Activated effector memory CD4-positive, alpha-beta T cell treated with Interleukin-2 at 50 U/mL for 16 hours (primary cell): ENCODE results near the gene PCDH9.
"Not testable (repeated sequence)": the region's sequence is repeated elsewhere in the genome, so short reads cannot be mapped to it uniquely, and the experiment has no call there.

Source experiments
- DNase-seq: peaks from one replicate; pipeline ENCODE4 v3.0.0-alpha.2; 2020

Gene PCDH9

GRCh38 chr13:67123165-67123564 is 107.0 kb downstream of the PCDH9 start:
- DNase-seq: no peak

DNA sequence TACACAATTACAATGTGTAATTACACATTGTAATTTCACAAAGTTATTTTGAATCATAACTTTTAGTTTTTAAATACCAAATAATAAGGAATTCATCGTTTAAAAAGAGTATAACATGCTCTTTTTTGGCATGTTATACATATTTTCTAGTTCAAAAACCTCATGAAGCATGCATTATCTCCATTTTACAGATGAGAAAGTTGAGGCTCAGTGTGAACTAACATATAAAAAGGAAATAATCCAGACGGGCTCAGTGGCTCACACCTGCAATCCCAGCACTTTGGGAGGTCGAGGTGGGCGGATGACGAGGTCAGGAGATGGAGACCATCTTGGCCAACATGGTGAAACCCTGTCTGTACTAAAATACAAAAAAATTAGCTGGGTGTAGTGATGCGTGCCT is 107.9 kb downstream of the PCDH9 start:
- no peak for DNase-seq

DNA sequence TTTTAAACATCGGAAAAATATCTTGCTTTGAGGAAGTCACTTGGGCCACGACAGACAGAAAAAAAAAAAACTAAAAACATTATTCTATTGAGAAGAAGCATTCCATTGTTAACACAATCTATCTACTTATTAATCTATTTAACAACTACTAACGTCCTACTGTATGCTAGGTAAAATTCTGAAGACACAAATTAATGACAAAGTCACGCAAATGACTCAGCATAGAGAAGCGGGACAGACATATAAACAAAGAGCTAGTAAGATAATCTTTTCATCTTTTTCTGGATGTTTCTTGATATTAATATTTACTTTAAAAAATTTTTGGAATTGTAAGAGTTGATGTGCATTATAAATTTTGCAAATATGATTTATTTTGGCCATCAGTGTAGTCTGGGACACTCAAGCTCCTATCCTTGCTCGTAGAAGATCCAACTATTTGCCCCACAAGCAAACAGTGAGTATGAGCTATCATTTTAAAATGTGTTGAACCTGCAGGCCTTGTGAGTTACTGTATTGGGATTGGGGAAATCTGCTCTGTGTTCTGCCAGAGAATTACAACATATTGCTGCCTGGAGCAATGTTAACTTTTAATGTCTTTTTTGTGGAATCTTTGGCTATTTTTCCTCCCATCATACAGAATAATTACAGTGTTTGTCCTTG is 109.1 kb downstream of the PCDH9 start:
- DNase-seq: no peak

- no peak for DNase-seq
Observed at GRCh38 chr13:67119481-67119894, 110.6 kb downstream of the PCDH9 start.

GRCh38 chr13:67118277-67118676 is 111.9 kb downstream of the PCDH9 start:
- DNase-seq: no peak

GRCh38 chr13:67117010-67117550 is 113.1 kb downstream of the PCDH9 start:
- no peak for DNase-seq

GRCh38 chr13:67107979-67108378 is 122.2 kb downstream of the PCDH9 start:
- no peak for DNase-seq

- DNase-seq: no peak
Observed at GRCh38 chr13:67106502-67107057, 123.6 kb downstream of the PCDH9 start.

- DNase-seq: no peak
Observed at GRCh38 chr13:67101730-67102467, 128.2 kb downstream of the PCDH9 start.

- DNase-seq: no peak
Observed at GRCh38 chr13:67100730-67101129, 129.4 kb downstream of the PCDH9 start.

GRCh38 chr13:67099494-67099893 is 130.6 kb downstream of the PCDH9 start:
- no peak for DNase-seq

DNA sequence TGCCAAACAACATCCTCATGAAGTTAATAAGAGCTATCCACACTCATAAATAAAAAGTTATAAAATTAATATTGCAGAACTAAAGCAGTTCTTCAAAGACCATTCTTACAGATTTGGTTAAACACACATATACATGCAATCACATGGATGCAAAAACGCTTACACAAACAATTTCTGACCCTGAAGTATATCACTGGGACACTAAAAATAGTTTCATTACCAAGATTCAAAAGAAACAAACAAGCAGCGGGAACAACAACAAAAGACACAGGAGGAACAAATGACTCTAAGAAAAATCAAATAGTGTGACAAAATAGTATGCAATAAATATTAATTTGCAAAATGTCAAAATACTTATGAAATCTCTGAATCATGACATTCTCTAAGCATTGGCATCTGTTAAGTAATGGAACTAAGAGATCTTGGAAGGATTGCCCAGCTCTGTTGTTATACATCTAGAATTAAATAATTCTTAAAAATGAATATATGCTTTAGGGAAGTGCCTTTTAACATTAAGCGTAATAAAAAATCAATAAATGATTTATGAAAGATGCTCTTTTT is 132.2 kb downstream of the PCDH9 start:
- no peak for DNase-seq

DNA sequence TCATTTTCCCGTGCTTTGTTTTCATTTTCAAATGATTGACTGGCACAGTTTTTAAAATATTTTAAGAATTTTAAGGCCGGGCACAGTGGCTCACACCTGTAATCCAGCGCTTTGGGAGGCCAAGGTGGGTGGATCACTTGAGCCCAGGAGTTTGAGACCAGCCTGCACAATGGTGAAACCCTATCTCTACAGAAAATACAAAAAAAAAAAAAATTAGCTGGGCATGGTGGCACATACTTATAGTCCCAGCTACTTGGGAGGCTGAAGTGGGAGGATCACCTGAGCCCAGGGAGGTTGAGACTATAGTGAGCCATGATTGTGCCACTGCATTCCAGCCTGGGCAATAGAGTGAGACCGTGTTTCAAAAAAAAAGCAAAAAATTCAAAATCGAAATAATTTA is 133.2 kb downstream of the PCDH9 start:
- not testable (repeated sequence) for DNase-seq

DNA sequence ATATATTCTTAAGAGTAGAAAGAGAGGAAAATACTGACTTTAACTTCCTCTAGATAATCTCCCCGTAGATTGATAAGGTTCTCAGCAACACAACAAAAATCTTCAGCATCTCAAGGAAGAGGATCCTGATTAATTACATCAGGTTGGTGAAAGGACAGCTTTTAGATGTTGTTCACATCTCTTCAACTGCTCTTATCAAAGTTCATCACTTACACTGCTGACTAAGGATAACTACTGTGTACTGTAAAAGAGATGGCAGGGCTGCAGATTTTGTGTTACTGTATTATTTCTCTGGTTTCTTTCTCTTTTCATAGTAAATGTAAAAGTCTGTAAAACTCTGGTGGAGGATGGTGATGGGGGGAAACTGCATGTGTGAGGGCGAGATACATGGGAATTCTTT is 133.7 kb downstream of the PCDH9 start:
- DNase-seq: no peak

GRCh38 chr13:67095621-67096020 is 134.5 kb downstream of the PCDH9 start:
- no peak for DNase-seq

- no peak for DNase-seq
Observed at GRCh38 chr13:67094952-67095351, 135.2 kb downstream of the PCDH9 start.

- no peak for DNase-seq
Observed at GRCh38 chr13:67094078-67094477, 136.1 kb downstream of the PCDH9 start.

DNA sequence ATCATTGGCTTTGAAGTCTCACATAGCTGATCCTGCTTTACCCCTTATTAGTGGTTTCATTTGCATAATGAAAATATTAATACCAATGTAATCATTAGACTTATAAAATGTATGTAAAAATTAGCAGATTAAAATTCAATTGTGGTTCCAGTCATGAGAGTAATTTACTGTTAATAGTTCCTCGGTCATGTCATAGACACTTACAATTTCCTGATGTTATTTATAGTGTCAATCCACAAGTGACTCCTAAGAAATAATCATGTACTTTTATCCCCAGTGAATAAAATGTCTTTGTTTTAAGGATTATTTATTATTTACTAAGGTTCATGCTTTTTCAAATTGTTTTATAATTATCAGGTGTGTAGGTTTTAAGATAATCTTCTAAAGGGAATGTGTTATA is 138.5 kb downstream of the PCDH9 start:
- no peak for DNase-seq

- no peak for DNase-seq
Observed at GRCh38 chr13:67090856-67091255, 139.3 kb downstream of the PCDH9 start.

GRCh38 chr13:67087527-67087926 is 142.6 kb downstream of the PCDH9 start:
- no peak for DNase-seq

GRCh38 chr13:67086260-67086659 is 143.9 kb downstream of the PCDH9 start:
- DNase-seq: no peak

DNA sequence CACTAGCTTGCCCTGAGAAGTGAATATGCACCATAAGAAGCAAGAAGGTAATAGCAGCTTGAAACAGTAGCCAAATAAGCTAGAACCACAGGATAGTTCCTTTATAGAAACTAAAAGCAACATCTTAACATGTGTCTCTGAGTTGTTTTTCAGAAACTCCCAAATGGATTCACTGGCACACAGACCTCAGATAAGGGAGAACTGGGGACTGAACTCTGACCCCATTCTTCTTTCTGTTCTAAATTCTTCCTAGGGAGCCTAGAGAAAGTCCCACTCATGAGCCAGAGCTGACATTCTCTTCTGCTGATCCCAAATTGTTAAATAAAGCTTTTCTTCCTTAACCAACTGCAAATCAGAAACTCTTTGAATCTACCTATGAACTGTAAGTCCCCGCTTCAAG is 146.1 kb downstream of the PCDH9 start:
- no peak for DNase-seq

- DNase-seq: no peak
Observed at GRCh38 chr13:67083519-67083918, 146.6 kb downstream of the PCDH9 start.

DNA sequence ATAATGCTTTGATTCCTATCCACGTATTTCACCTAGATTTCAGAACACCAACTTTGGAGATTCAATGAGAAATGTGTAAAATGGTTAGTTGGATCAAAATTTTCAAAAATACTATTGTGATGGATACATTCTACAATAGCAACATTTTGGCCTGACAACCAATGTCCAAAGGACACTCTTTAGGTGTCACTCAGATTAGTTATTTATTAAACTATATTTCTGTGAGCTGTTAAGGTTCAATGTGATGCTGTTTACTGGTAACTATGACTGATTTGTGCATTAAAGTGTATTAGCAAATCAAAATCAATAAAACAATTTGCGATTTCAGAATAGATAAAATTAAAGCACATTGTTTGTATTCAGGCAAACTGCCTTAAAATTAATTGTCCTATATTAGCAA is 149.8 kb downstream of the PCDH9 start:
- no peak for DNase-seq
